GM19025 (cell line): ENCODE data around the gene SSBP4.

Experiments
- ATAC-seq: cut with Tn5 transposase; IDR thresholded peaks from one replicate; pipeline ENCODE4 v1.9.1; 2021; ENCODE audit warnings: mild to moderate bottlenecking, low read depth, moderate library complexity; ENCODE audit not compliant: unreplicated experiment

SSBP4 gene

GRCh38 chr19:18419699-18420460, 682 bp downstream of the SSBP4 start:
- ATAC-seq = no peak

GRCh38 chr19:18420930-18421329, 1.7 kb downstream of the SSBP4 start:
- ATAC-seq = no peak

- ATAC-seq = no peak
These were observed 2.3 kb downstream of the SSBP4 start for GRCh38 chr19:18421371-18421959.

- ATAC-seq = no peak
These were observed 3.5 kb downstream of the SSBP4 start for GRCh38 chr19:18422530-18423191.

GRCh38 chr19:18423258-18424020, 4.2 kb downstream of the SSBP4 start:
- ATAC-seq = no peak

GRCh38 chr19:18424122-18424889, 5.1 kb downstream of the SSBP4 start:
- ATAC-seq = no peak

GRCh38 chr19:18424890-18425514, 5.8 kb downstream of the SSBP4 start:
- ATAC-seq = no peak

- no peak for ATAC-seq
These were observed 6.6 kb downstream of the SSBP4 start for GRCh38 chr19:18425515-18426415.

GRCh38 chr19:18426416-18426767, 7.2 kb downstream of the SSBP4 start:
- no peak for ATAC-seq

- ATAC-seq = no peak
These were observed 8.0 kb downstream of the SSBP4 start for GRCh38 chr19:18427080-18427742.

- no peak for ATAC-seq
These were observed 8.5 kb downstream of the SSBP4 start for GRCh38 chr19:18427743-18428113.

GRCh38 chr19:18428173-18428786, 9.1 kb downstream of the SSBP4 start:
- ATAC-seq = no peak

- ATAC-seq = peak; percentile 70
These were observed 9.8 kb downstream of the SSBP4 start for GRCh38 chr19:18428787-18429674.

- no peak for ATAC-seq
These were observed 10.7 kb downstream of the SSBP4 start for GRCh38 chr19:18429717-18430416.

GRCh38 chr19:18430417-18431144, 11.4 kb downstream of the SSBP4 start:
- no peak for ATAC-seq
